Effector CD4-positive, alpha-beta T cell (primary cell): ENCODE measurements around the gene RAB44.

ENCODE experiments used
- DNase-seq: peaks from one replicate; pipeline ENCODE4 v3.0.0-alpha.2; 2020

The RAB44 gene

GRCh38 chr6:36668591-36668990 lies 29.0 kb upstream of the RAB44 start:
- DNase-seq, result no peak

GRCh38 chr6:36669002-36669401 lies 28.6 kb upstream of the RAB44 start:
- no peak for DNase-seq

- no peak for DNase-seq
Observed at GRCh38 chr6:36670271-36670670, 27.4 kb upstream of the RAB44 start.

GRCh38 chr6:36671687-36672375 lies 25.8 kb upstream of the RAB44 start:
- DNase-seq, result no peak

- no peak for DNase-seq
Observed at GRCh38 chr6:36673882-36674281, 23.7 kb upstream of the RAB44 start.

GRCh38 chr6:36674942-36675341 lies 22.7 kb upstream of the RAB44 start:
- no peak for DNase-seq

- DNase-seq, result no peak
Observed at GRCh38 chr6:36676141-36677058, 21.2 kb upstream of the RAB44 start.

- DNase-seq, result no peak
Observed at GRCh38 chr6:36677059-36677749, 20.4 kb upstream of the RAB44 start.

- DNase-seq, result no peak
Observed at GRCh38 chr6:36677753-36678487, 19.7 kb upstream of the RAB44 start.

- DNase-seq, result peak; percentile 65
Observed at GRCh38 chr6:36678488-36679042, 19.1 kb upstream of the RAB44 start, which contains the start of gene CDKN1A. Gene CDKN1A, plus strand, starts transcription at chr6:36678714. Its CDS starts 5,388 bp downstream, at chr6:36684102.

GRCh38 chr6:36679043-36679833 lies 18.4 kb upstream of the RAB44 start:
- DNase-seq, result peak; percentile 28

- peak; percentile 80 for DNase-seq
Observed at GRCh38 chr6:36682328-36683144, 15.1 kb upstream of the RAB44 start.

- DNase-seq, result no peak
Observed at GRCh38 chr6:36683145-36683655, 14.4 kb upstream of the RAB44 start.

- no peak for DNase-seq
Observed at GRCh38 chr6:36683656-36684446, 13.8 kb upstream of the RAB44 start.

- DNase-seq, result no peak
Observed at GRCh38 chr6:36684447-36684812, 13.2 kb upstream of the RAB44 start.

- no peak for DNase-seq
Observed at GRCh38 chr6:36685166-36685924, 12.3 kb upstream of the RAB44 start.

GRCh38 chr6:36685926-36686667 lies 11.5 kb upstream of the RAB44 start:
- DNase-seq, result no peak
